K562 (cell line): Measurements from ENCODE around the gene ZNF549. TPM values are rescaled to one million over a fixed set of nuclear protein-coding genes. Genes with fewer than 3 reads are reported as not detected.
A peak's percentile ranks its signal among the peaks of the same experiment; 100 is the strongest.

Experiments
- ATAC-seq: fragments of 200-7000 bp; cut with Tn5 transposase; 3 replicates; pipeline ENCODE4 v1.9.1; 2020; ENCODE audit warnings: moderate library complexity
- BruUV-seq: library from RNA; stranded (reverse); fragments of 400-500 nt; replicated peaks from 2 replicates; lab custom pipeline; 2021; lab: Mats Ljungman, UMichigan
- CTCF ChIA-PET: fragments of 300-600 bp; formaldehyde crosslinking; extraction: SDS; loops from one replicate; lab custom pipeline; 2021; ENCODE audit warnings: low intra/inter-chr PET ratio; lab: Yijun Ruan, JAX
- POLR2A ChIA-PET: fragments of 300-600, 350-650 bp; sonication (Branson Sonifier 250); formaldehyde crosslinking; extraction: SDS; loops from one replicate; lab custom pipeline; 2021; ENCODE audit warnings: antibody characterized with exemption, inconsistent platforms; lab: Yijun Ruan, JAX
- DNase-seq, 4 experiments: peaks; one replicate each; pipeline versions ENCODE4 v3.0.0 to v3.0.0-alpha.2; 2011 to 2018; ENCODE audit warnings: low spot score in 3 of 4, mixed read lengths in 3 of 4; ENCODE audit errors: extremely low read depth in 1 of 4
- FAIRE-seq: peaks from 2 replicates; lab custom pipeline; 2011; peaks lifted over from hg19 to GRCh38; lab: Jason Lieb, UNC
- H2AFZ ChIP-seq: 2 replicates; pipeline ENCODE4 v1.6.0; 2011; ENCODE audit warnings: low read depth, low read length, control low read depth, inconsistent platforms
- H3K27ac ChIP-seq: fragments of 200-600 bp; 3 replicates; pipeline ENCODE4 v1.8.0; 2011; ENCODE audit warnings: low read depth, mild to moderate bottlenecking, control low read depth, inconsistent platforms, low read length, moderate library complexity, mixed read lengths; ENCODE audit errors: extremely low read depth
- H3K27me3 ChIP-seq, 2 experiments: fragments of 300-600 bp in 1 of 2; 2 replicates in 1 of 2; 3 replicates in 1 of 2; pipeline versions ENCODE4 v1.6.0 to v1.8.0; 2011; ENCODE audit warnings: inconsistent platforms in 2 of 2, low read length in 2 of 2, mild to moderate bottlenecking in 1 of 2, mixed read lengths in 1 of 2, moderate library complexity in 1 of 2; ENCODE audit not compliant: control insufficient read depth in 2 of 2, insufficient read depth in 2 of 2
- H3K36me3 ChIP-seq: fragments of 300-600 bp; 3 replicates; pipeline ENCODE4 v1.8.0; 2011; ENCODE audit warnings: mild to moderate bottlenecking, low read length, inconsistent platforms; ENCODE audit not compliant: control insufficient read depth, insufficient read depth
- H3K4me1 ChIP-seq, 2 experiments: fragments of 200-600 bp in 1 of 2; replicated peaks in 1 of 2; 2 replicates in 1 of 2; 3 replicates in 1 of 2; pipeline versions ENCODE4 v1.5.1 to v1.8.0; 2011; ENCODE audit warnings: inconsistent platforms in 2 of 2, low read length in 2 of 2, mild to moderate bottlenecking in 1 of 2, mixed read lengths in 1 of 2, moderate library complexity in 1 of 2; ENCODE audit not compliant: control insufficient read depth in 2 of 2, insufficient read depth in 2 of 2
- H3K4me2 ChIP-seq: 2 replicates; pipeline ENCODE4 v1.6.1; 2011; ENCODE audit warnings: low read length, control low read depth, inconsistent platforms, mixed read lengths; ENCODE audit not compliant: insufficient read depth
- H3K4me3 ChIP-seq: fragments of 200-600 bp; sonication (generic), shearing (Covaris generic); 2 replicates; pipeline ENCODE4 v1.5.1; 2016; ENCODE audit warnings: control low read depth, inconsistent platforms
- H3K79me2 ChIP-seq: fragments of 200-600 bp; 3 replicates; pipeline ENCODE4 v1.8.0; 2011; ENCODE audit warnings: low read length, inconsistent platforms; ENCODE audit not compliant: control insufficient read depth, insufficient read depth
- H3K9ac ChIP-seq, 2 experiments: 2 replicates each; pipeline versions ENCODE4 v1.6.0 to v1.6.1; 2011; ENCODE audit warnings: low read depth in 2 of 2, low read length in 2 of 2, control low read depth in 1 of 2, inconsistent platforms in 1 of 2, mild to moderate bottlenecking in 1 of 2, mixed read lengths in 1 of 2; ENCODE audit not compliant: insufficient read depth in 1 of 2
- H3K9me1 ChIP-seq: one replicate; pipeline ENCODE4 v1.6.0; 2011; ENCODE audit warnings: inconsistent platforms, mild to moderate bottlenecking, low read length, moderate library complexity; ENCODE audit not compliant: control insufficient read depth, insufficient read depth
- H3K9me3 ChIP-seq: replicated peaks from 2 replicates; pipeline ENCODE4 v1.5.1; 2011; ENCODE audit warnings: low read depth, low read length, inconsistent platforms; ENCODE audit not compliant: control insufficient read depth, insufficient read depth
- H4K20me1 ChIP-seq: replicated peaks from 2 replicates; pipeline ENCODE4 v1.6.1; 2011; ENCODE audit warnings: low read length, inconsistent platforms, mixed read lengths; ENCODE audit not compliant: control insufficient read depth, insufficient read depth
- BCOR ChIP-seq: fragments of 450-650 bp; IDR thresholded peaks from 2 replicates; pipeline ENCODE4 v1.6.1; 2016
- CBX1 ChIP-seq: sonication (generic); IDR thresholded peaks from 2 replicates; pipeline ENCODE4 v1.6.1; 2016; ENCODE audit warnings: antibody characterized with exemption, low read depth, mild to moderate bottlenecking
- EHMT2 ChIP-seq: fragments of 450-650 bp; IDR thresholded peaks from 2 replicates; pipeline ENCODE4 v1.6.1; 2018; ENCODE audit warnings: antibody characterized with exemption
- ELF1 ChIP-seq: fragments of 200-800 bp; sonication (Bioruptor generic); IDR thresholded peaks from 2 replicates; pipeline ENCODE4 v1.6.1; 2016; ENCODE audit warnings: missing genetic modification characterization, missing compliant biosample characterization
- EZH2 ChIP-seq: IDR thresholded peaks from 2 replicates; pipeline ENCODE4 v1.6.1; 2012; ENCODE audit warnings: low read depth, mild to moderate bottlenecking, inconsistent platforms, low read length, borderline replicate concordance
- FOXA1 ChIP-seq: fragments of 450-650 bp; IDR thresholded peaks from 2 replicates; pipeline ENCODE4 v1.6.1; 2016; ENCODE audit warnings: mild to moderate bottlenecking, borderline replicate concordance
- GABPB1 ChIP-seq: sonication (generic); formaldehyde crosslinking; IDR thresholded peaks from 2 replicates; pipeline ENCODE4 v1.8.0; 2022; ENCODE audit warnings: mild to moderate bottlenecking, missing genetic modification reagents
- HLTF ChIP-seq: fragments of 450-650 bp; IDR thresholded peaks from 2 replicates; pipeline ENCODE4 v1.6.1; 2016
- MEF2D ChIP-seq: conservative IDR thresholded peaks from 2 replicates; pipeline ENCODE4 v1.6.1; 2016; ENCODE audit warnings: low read depth, missing genetic modification characterization, missing compliant biosample characterization
- RBM22 ChIP-seq: fragments of 200-400 bp; formaldehyde crosslinking; IDR thresholded peaks from 2 replicates; pipeline ENCODE4 v1.6.1; 2018; ENCODE audit warnings: low read length, low read depth; ENCODE audit not compliant: poor library complexity, severe bottlenecking
- SREBF2 ChIP-seq: sonication (generic); formaldehyde crosslinking; IDR thresholded peaks from 2 replicates; pipeline ENCODE4 v1.4.0; 2020; ENCODE audit warnings: mild to moderate bottlenecking, missing genetic modification reagents
- TRIM24 ChIP-seq, 2 experiments: fragments of 450-650 bp; IDR thresholded peaks; 2 replicates each; pipeline ENCODE4 v1.6.1; 2016
- TRIM28 ChIP-seq: fragments of 450-650 bp; IDR thresholded peaks from 2 replicates; pipeline ENCODE4 v1.6.1; 2017
- XRCC3 ChIP-seq: fragments of 450-650 bp; IDR thresholded peaks from 2 replicates; pipeline ENCODE4 v1.6.1; 2017; ENCODE audit warnings: mild to moderate bottlenecking, moderate library complexity
- ZBTB9 ChIP-seq: fragments of 450-650 bp; formaldehyde crosslinking; IDR thresholded peaks from 2 replicates; pipeline ENCODE4 v1.4.0; 2020; ENCODE audit warnings: mild to moderate bottlenecking, moderate library complexity
- ZFP36 ChIP-seq: fragments of 150-350 bp; IDR thresholded peaks from 2 replicates; pipeline ENCODE4 v1.6.1; 2018; ENCODE audit warnings: low read length, low read depth; ENCODE audit not compliant: partially characterized antibody
- ZNF830 ChIP-seq: fragments of 250-450 bp; sonication (Bioruptor Pico); IDR thresholded peaks from 2 replicates; pipeline ENCODE4 v1.5.0; 2021; ENCODE audit warnings: mild to moderate bottlenecking
- WGBS: fragments of 100-300 bp; shearing (Covaris generic); methylation state at CpG from one replicate; pipeline ENCODE4 v1.1.6; 2016; ENCODE audit warnings: low coverage, mixed read lengths; ENCODE audit not compliant: insufficient coverage; ENCODE audit errors: missing lambda C conversion rate; 5-methylcytosine and 5-hydroxymethylcytosine counted together
- in situ Hi-C: fragments of 300-500 bp; cut with MboI; formaldehyde crosslinking; loops from 4 replicates; pipeline ENCODE4 v1.15.0; 2018; ENCODE audit warnings: inconsistent platforms, mixed read lengths
- intact Hi-C: fragments of 100-400 bp; cut with micrococcal nuclease; formaldehyde crosslinking; loops from 2 replicates; pipeline ENCODE4 v1.14.2; 2022
- polyA plus RNA-seq, 8 experiments: library from polyadenylated mRNA; depleted of rRNA in 4 of 8; stranded (reverse) in 5 of 8; unstranded in 3 of 8; fragments of >200 nt; fragmentation: Nextera tagmentation in 2 of 8; fragmentation: Illumina TruSeq in 1 of 8; extraction: Ambion mirVana in 2 of 8; extraction: Trizol in 1 of 8; gene quantifications; 2 replicates each; pipeline versions ENCODE4 v1.2.1 to v1.2.3, GENCODE V29; 2011 to 2014; ENCODE audit warnings: inconsistent platforms in 1 of 8, missing spikeins in 1 of 8
- total RNA-seq, 7 experiments: library from RNA; depleted of rRNA in 6 of 7; stranded (reverse); fragments of >200 nt in 6 of 7; fragmentation: Illumina TruSeq in 2 of 7; extraction: Trizol in 2 of 7; gene quantifications; 2 replicates each; pipeline versions ENCODE4 v1.2.1 to v1.2.3, GENCODE V29; 2011 to 2021; ENCODE audit warnings: low replicate concordance in 1 of 7

Gene ZNF549
- total and polyA plus RNA-seq, 9 of the 15 experiments (the other 6 are each of a cell fraction or from before 2014, with no cell fraction given), result 0.03 to 0.68 (median 0.25) TPM

- no TSS peak for BruUV-seq
- H3K36me3 ChIP-seq, result no peaks in the 10 kb centered on the region
- no peak for ATAC-seq
- peaks cover 11% of the 10 kb centered on the region; the same call in 1 of the 3 replicates for H3K79me2 ChIP-seq
- H3K4me1 ChIP-seq, result peaks cover 0 to 11% of the 10 kb centered on the region in 2 experiments; a peak in 1 of 5 replicates
- no peaks in the 10 kb centered on the region for H4K20me1 ChIP-seq
- H3K27me3 ChIP-seq, result no peaks in the 10 kb centered on the region
- H3K9me1 ChIP-seq, result no peaks in the 10 kb centered on the region
- POLR2A ChIA-PET, result no interaction called here
- peaks cover 9% of the 10 kb centered on the region for H3K9me3 ChIP-seq
- peak in 1 of 4 experiments; percentile 6 for DNase-seq
- no peak overlapping the region for H3K4me2 ChIP-seq
- 0% methylated on average over 1 of the region's 1 CpG for WGBS
- TF ChIP-seq RBM22 (no peak), SREBF2 (CRISPR knock-in tag) (no peak), ZFP36 (peak; percentile 81)
- TF ChIP-seq, all 486 proteins: peak for 1
- Histone ChIP-seq H2AFZ (no peak overlapping the region), H3K27ac (no peak overlapping the region), H3K9ac (no peak overlapping the region), H3K4me3 (no peak overlapping the region)
- intact Hi-C loops (no loop called here), in situ Hi-C loops (no loop called here)
- CTCF ChIA-PET, result no interaction called here
- FAIRE-seq, result no peak
These were observed 36.4 kb downstream of the ZNF549 start for GRCh38 chr19:57563547-57563946.

GRCh38 chr19:57566396-57567265 lies 39.5 kb downstream of the ZNF549 start:
- no peak overlapping the region for H3K4me2 ChIP-seq
- H2AFZ ChIP-seq, result no peak overlapping the region
- no peaks in the 10 kb centered on the region for H3K27me3 ChIP-seq
- WGBS, result 4% methylated on average over 7 of the region's 7 CpGs
- DNase-seq, result peak in 2 of 4 experiments; percentile 26 to 54
- intact Hi-C loops, result no loop called here
- H3K4me1 ChIP-seq, result no peaks in the 10 kb centered on the region
- CTCF ChIA-PET, result no interaction called here
- FAIRE-seq, result no peak
- no peak overlapping the region for H3K27ac ChIP-seq
- BruUV-seq, result no TSS peak
- H3K36me3 ChIP-seq, result no peaks in the 10 kb centered on the region
- in situ Hi-C loops, result no loop called here
- H3K4me3 ChIP-seq, result no peak overlapping the region
- no peaks in the 10 kb centered on the region for H4K20me1 ChIP-seq
- H3K79me2 ChIP-seq, result no peaks in the 10 kb centered on the region
- no peaks in the 10 kb centered on the region for H3K9me1 ChIP-seq
- no peak overlapping the region for H3K9ac ChIP-seq
- POLR2A ChIA-PET, result no interaction called here
- ATAC-seq, result no peak
- peaks cover 8% of the 10 kb centered on the region for H3K9me3 ChIP-seq
- TF ChIP-seq ELF1 (tag), result no peak
- peak; percentile 55; the same call in 1 of the 2 replicates for TF ChIP-seq EHMT2
- no peak for TF ChIP-seq MEF2D (tag)
- TF ChIP-seq FOXA1, result no peak
- TF ChIP-seq BCOR, result no peak
- TF ChIP-seq TRIM24 (IDR thresholded peaks at IDR 0.05), result 0 out of 4 replicates have a peak, but pooled peaks of 1 of the 2 experiments have one; percentile 44
- TF ChIP-seq HLTF, result peak; percentile 72; the same call in 1 of the 2 replicates
- TF ChIP-seq CBX1, result peak; percentile 99
- TF ChIP-seq GABPB1 (CRISPR knock-in tag), result no peak
- TF ChIP-seq EZH2, result no peak
- no peak for TF ChIP-seq ZNF830 (CRISPR knock-in tag)
- TF ChIP-seq ZBTB9 (CRISPR knock-in tag), result no peak
- TF ChIP-seq XRCC3, result 0 out of 2 replicates have a peak, but pooled peaks have one; percentile 60
- peak; percentile 97 for TF ChIP-seq TRIM28
